GM12878 (cell line): ENCODE measurements around the gene SLC38A7. TPM values are rescaled to one million over a fixed set of nuclear protein-coding genes. Genes with fewer than 3 reads are reported as not detected.

ENCODE experiments used
- BHLHE40 ChIP-seq, 2 experiments: fragments of 450-650 bp in 1 of 2; IDR thresholded peaks; 2 replicates each; pipeline ENCODE4 v1.6.1; 2011 to 2017; ENCODE audit warnings: low read depth in 2 of 2, borderline replicate concordance in 1 of 2, improper control_type of control experiment in 1 of 2, low read length in 1 of 2, mild to moderate bottlenecking in 1 of 2
- BMI1 ChIP-seq: fragments of 450-650 bp; IDR thresholded peaks from 2 replicates; pipeline ENCODE4 v1.6.1; 2016; ENCODE audit warnings: mild to moderate bottlenecking, moderate library complexity, borderline replicate concordance
- CBX3 ChIP-seq: fragments of 200-600 bp; sonication (generic); IDR thresholded peaks from 2 replicates; pipeline ENCODE4 v1.6.1; 2016; ENCODE audit warnings: low read depth, borderline replicate concordance
- CEBPZ ChIP-seq: fragments of 150-350 bp; IDR thresholded peaks from 2 replicates; pipeline ENCODE4 v1.6.1; 2016; ENCODE audit warnings: low read depth, low read length
- CHD2 ChIP-seq: IDR thresholded peaks from 2 replicates; pipeline ENCODE4 v1.6.1; 2011; ENCODE audit warnings: low read depth, low read length, improper control_type of control experiment, borderline replicate concordance
- CUX1 ChIP-seq: IDR thresholded peaks from 2 replicates; pipeline ENCODE4 v1.6.1; 2012; ENCODE audit warnings: improper control_type of control experiment, low read depth, low read length; ENCODE audit not compliant: insufficient replicate concordance
- E2F4 ChIP-seq: IDR thresholded peaks from 2 replicates; pipeline ENCODE4 v1.6.1; 2012; ENCODE audit warnings: low read depth, low read length, improper control_type of control experiment
- GATAD2B ChIP-seq: fragments of 450-650 bp; conservative IDR thresholded peaks from 2 replicates; pipeline ENCODE4 v1.6.1; 2017; ENCODE audit warnings: low read depth, mild to moderate bottlenecking, moderate library complexity
- HDGF ChIP-seq: fragments of 450-650 bp; IDR thresholded peaks from 2 replicates; pipeline ENCODE4 v1.6.1; 2016; ENCODE audit warnings: antibody characterized with exemption
- KLF5 ChIP-seq: fragments of 450-650 bp; IDR thresholded peaks from 2 replicates; pipeline ENCODE4 v1.6.1; 2014; ENCODE audit warnings: mild to moderate bottlenecking; ENCODE audit not compliant: partially characterized antibody
- NFYA ChIP-seq: IDR thresholded peaks from 2 replicates; pipeline ENCODE4 v1.6.1; 2011; ENCODE audit warnings: low read depth, mild to moderate bottlenecking, low read length, improper control_type of control experiment, borderline replicate concordance
- NR2F1 ChIP-seq: fragments of 450-650 bp; conservative IDR thresholded peaks from 2 replicates; pipeline ENCODE4 v1.6.1; 2017; ENCODE audit warnings: mild to moderate bottlenecking
- PBX3 ChIP-seq: IDR thresholded peaks from 2 replicates; pipeline ENCODE4 v1.6.1; 2011; ENCODE audit warnings: mild to moderate bottlenecking, low read depth, low read length, moderate library complexity; ENCODE audit not compliant: insufficient replicate concordance
- YY1 ChIP-seq: IDR thresholded peaks from 2 replicates; pipeline ENCODE4 v1.6.1; 2011; ENCODE audit warnings: low read depth, mild to moderate bottlenecking, low read length
- ZNF207 ChIP-seq: fragments of 450-650 bp; IDR thresholded peaks from 2 replicates; pipeline ENCODE4 v1.6.1; 2014; ENCODE audit warnings: antibody characterized with exemption, mild to moderate bottlenecking, borderline replicate concordance
- polyA plus RNA-seq, 11 experiments: library from polyadenylated mRNA; depleted of rRNA in 4 of 11; unstranded in 6 of 11; stranded (reverse) in 5 of 11; fragments of >200 nt; fragmentation: Nextera tagmentation in 4 of 11; fragmentation: Illumina TruSeq in 1 of 11; extraction: Ambion mirVana in 4 of 11; extraction: Trizol in 1 of 11; gene quantifications; 1 replicate in 1 of 11; 2 replicates in 10 of 11; pipeline versions ENCODE4 v1.2.1 to v1.2.3, GENCODE V29; 2011 to 2016; ENCODE audit warnings: inconsistent platforms in 2 of 11, missing spikeins in 2 of 11, low read depth in 1 of 11
- total RNA-seq, 4 experiments: library from RNA; depleted of rRNA in 3 of 4; stranded (reverse); fragments of >200 nt in 3 of 4; fragmentation: Illumina TruSeq in 1 of 4; extraction: Trizol in 1 of 4; gene quantifications; 2 replicates each; pipeline versions ENCODE4 v1.2.1 to v1.2.3, GENCODE V29; 2013 to 2021

Gene SLC38A7
- total and polyA plus RNA-seq, 10 of the 15 experiments (the other 5 are each of a cell fraction or from before 2014, with no cell fraction given): 1.4 to 7.8 (median 4.7) TPM

- TF ChIP-seq BHLHE40 (IDR thresholded peaks at IDR 0.05; ENCODE audit: borderline replicate concordance in 1 of 2, low read depth in 2 of 2, low read length in 1 of 2) (peak; percentile 69 to 81; a peak in 3 of 4 replicates), CBX3 (no peak), HDGF (no peak), YY1 (peak; percentile 75), KLF5 (peak; percentile 24), BMI1 (no peak), ZNF207 (peak; percentile 53; the same call in 1 of the 2 replicates), CUX1 (no peak), CHD2 (peak; percentile 66; the same call in 1 of the 2 replicates), GATAD2B (peak; percentile 52; the same call in 1 of the 2 replicates), NR2F1 (no peak; the same call in 1 of the 2 replicates), CEBPZ (no peak), E2F4 (no peak), PBX3 (no peak), NFYA (no peak)
These were observed 49.3 kb upstream of the SLC38A7 start, which contains the start of gene GOT2 (continued) for GRCh38 chr16:58733671-58734458.
